HFF-Myc (cell line): ENCODE results near the gene INS.

ENCODE experiments used
- DNase-seq: peaks from one replicate; pipeline ENCODE4 v3.0.0-alpha.2; 2011; ENCODE audit warnings: low read depth; ENCODE audit errors: extremely low read depth
- H3K4me3 ChIP-seq: replicated peaks from 2 replicates; pipeline ENCODE4 v1.5.1; 2011; ENCODE audit warnings: low read depth, mild to moderate bottlenecking, control low read depth, low read length
- CTCF ChIP-seq: IDR thresholded peaks from 2 replicates; pipeline ENCODE4 v1.5.1; 2012; ENCODE audit warnings: mild to moderate bottlenecking, low read depth, low read length, control low read depth; ENCODE audit errors: missing control alignments

The INS gene

DNA sequence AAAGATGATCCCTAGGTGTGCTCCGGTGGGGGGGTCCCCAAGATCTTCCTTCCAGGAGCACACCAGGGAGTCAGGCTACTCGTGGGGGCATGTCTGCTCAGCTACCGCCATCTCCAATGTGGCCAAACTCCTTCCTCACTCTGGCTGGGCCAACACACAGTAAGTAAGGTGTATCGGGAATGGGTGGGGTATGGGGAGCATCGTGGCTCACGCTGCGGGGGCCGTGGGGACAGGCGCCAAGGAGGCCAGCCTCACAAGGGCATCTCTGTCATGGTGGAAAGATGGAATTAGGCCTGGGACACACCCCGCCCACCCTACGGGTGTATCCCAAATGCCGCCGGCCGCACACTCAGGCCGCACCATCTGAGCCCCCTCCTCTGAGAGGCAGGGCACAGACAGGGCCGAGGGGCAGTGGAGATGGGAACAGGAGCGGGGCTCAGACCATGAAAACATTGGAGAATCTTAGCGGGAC lies 30.1 kb downstream of the INS start:
- no peak for DNase-seq

DNA sequence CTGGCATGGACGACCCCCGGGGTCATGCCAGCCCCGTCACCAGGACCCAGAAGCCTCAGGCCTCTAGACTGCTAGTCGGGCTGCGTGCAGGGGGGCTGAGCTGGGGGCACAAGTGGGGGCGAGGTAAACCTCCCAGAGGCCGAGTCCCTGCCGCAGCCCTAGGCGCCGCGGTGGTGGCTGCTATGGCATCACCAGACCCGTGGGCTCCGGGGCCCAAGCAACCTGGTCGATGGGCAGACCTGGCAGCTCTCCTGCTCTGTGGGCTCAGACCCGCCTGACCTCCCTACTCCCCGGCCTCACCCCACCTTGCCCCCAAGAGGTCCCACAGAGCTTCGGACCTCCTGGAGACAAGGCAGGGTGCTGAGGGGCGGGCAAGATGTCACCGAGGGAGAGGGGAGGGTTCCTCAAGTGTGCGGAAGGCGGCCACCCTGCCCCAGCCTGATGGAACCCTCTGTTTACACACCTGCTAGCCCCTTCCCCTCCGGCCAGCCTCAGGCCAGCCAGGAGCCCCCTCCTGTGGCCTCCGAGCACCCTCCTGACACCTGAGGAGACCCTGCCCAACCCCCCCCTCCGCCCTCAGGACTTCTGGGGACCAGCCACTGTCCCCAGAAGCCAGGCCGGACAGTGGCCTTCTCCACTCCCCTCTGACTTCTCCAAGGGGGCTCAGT lies 31.2 kb downstream of the INS start:
- TF ChIP-seq CTCF, result no peak
- no peak overlapping the region for H3K4me3 ChIP-seq
- no peak for DNase-seq

More for the DNA sequence above, 30.1 kb downstream of the INS start:
- TF ChIP-seq CTCF, result no peak
- H3K4me3 ChIP-seq, result no peak overlapping the region

DNA sequence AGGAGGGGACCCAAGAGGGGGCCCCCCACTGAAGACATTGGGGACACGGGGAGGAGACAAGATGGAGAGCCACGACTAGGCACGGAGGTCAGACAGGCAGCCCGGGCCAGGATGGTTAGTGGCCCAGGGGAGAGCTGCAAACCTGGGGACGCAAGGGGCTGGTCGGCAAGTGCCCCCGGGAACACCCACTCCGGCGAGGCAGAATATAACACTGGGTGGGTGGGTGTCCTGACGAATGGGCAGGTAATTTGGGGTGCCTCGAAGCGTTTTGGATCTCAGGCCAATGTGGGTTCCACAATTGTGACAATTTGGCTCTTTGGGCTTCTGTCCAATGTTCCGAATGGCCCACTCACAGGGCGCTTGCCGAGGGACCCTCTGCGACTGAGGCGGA lies 31.7 kb downstream of the INS start:
- no peak for DNase-seq
- H3K4me3 ChIP-seq, result no peak overlapping the region
- no peak for TF ChIP-seq CTCF

- TF ChIP-seq CTCF, result no peak
- DNase-seq, result no peak
- H3K4me3 ChIP-seq, result no peak overlapping the region
Observed at GRCh38 chr11:2128511-2129307, 32.3 kb downstream of the INS start.

- TF ChIP-seq CTCF, result no peak
- H3K4me3 ChIP-seq, result no peak overlapping the region
- no peak for DNase-seq
Observed at GRCh38 chr11:2128130-2128510, 32.9 kb downstream of the INS start.

DNA sequence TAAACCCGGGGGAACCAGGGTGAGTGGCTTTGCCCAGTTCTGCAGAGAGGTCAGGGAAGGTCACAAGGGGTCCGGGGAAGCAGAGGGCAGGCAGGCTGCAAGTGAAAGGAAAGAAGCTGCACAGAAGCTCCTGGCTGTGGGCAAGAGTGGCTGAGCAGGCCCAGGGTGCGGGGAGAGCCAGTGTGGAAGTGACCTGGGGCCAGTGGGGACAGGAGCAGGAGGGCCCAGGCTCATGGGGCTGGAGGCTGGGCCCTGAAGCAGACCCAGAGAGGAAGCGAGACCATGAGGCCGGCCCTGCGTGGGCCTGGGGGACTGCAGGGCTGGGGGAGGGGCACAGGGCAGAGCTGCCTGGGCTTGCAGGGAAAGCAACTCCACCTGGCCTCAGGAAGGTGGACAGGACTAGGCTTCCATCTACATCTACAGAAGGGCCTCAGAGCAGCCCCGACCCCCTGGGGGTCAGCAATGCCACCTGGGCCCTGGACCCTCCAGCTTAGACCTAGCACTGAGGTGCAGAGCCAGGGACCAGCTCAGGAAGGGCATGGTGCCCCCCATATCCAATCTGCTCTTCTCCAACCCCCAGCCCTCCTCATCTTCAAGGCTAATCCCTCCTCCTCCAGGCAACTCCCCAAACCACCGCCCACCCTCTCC lies 33.4 kb downstream of the INS start:
- no peak for TF ChIP-seq CTCF
- DNase-seq, result no peak
- no peak overlapping the region for H3K4me3 ChIP-seq
